HTR-8/SVneo (cell line): ENCODE results near the gene OR2M5.

Experiments used
- DNase-seq: peaks from one replicate; pipeline ENCODE4 v3.0.0; 2011; ENCODE audit warnings: low spot score, mixed read lengths; ENCODE audit not compliant: insufficient read length
- FAIRE-seq: peaks from 2 replicates; lab custom pipeline; 2011; peaks lifted over from hg19 to GRCh38; lab: Jason Lieb, UNC

Gene OR2M5

GRCh38 chr1:248144513-248145198, at the start of gene OR2M5:
TSS of gene OR2M5 (plus strand) at chr1:248145148. CDS start at chr1:248145148, 0 bp downstream.
- FAIRE-seq = no peak
- no peak for DNase-seq

GRCh38 chr1:248098529-248098928, 46.4 kb upstream of the OR2M5 start:
- DNase-seq (no peak), FAIRE-seq (no peak)

GRCh38 chr1:248102847-248103246, 42.1 kb upstream of the OR2M5 start:
- DNase-seq = no peak
- FAIRE-seq = no peak

GRCh38 chr1:248111157-248111556, 33.8 kb upstream of the OR2M5 start:
- FAIRE-seq = no peak
- DNase-seq = no peak

GRCh38 chr1:248114890-248115289, 30.1 kb upstream of the OR2M5 start:
- no peak for FAIRE-seq
- DNase-seq = no peak

- no peak for DNase-seq
- no peak for FAIRE-seq
Measured at GRCh38 chr1:248127653-248128052, 17.3 kb upstream of the OR2M5 start.

- no peak for DNase-seq
- FAIRE-seq = no peak
Measured at GRCh38 chr1:248136811-248137210, 8.1 kb upstream of the OR2M5 start.

- no peak for FAIRE-seq
- no peak for DNase-seq
Measured at GRCh38 chr1:248140846-248141245, 4.1 kb upstream of the OR2M5 start.

- DNase-seq (no peak), FAIRE-seq (no peak)
Measured at GRCh38 chr1:248143311-248143710, 1.6 kb upstream of the OR2M5 start.

GRCh38 chr1:248152056-248152827, 7.3 kb downstream of the OR2M5 start:
- DNase-seq (no peak), FAIRE-seq (no peak)

- DNase-seq (no peak), FAIRE-seq (no peak)
Measured at GRCh38 chr1:248155927-248156326, 11.0 kb downstream of the OR2M5 start.

GRCh38 chr1:248158758-248159157, 13.8 kb downstream of the OR2M5 start:
- FAIRE-seq (no peak), DNase-seq (no peak)

- DNase-seq (no peak), FAIRE-seq (no peak)
Measured at GRCh38 chr1:248164031-248164430, 19.1 kb downstream of the OR2M5 start.

- DNase-seq = no peak
Measured at GRCh38 chr1:248165186-248165585, 20.2 kb downstream of the OR2M5 start.

GRCh38 chr1:248174521-248174920, 29.6 kb downstream of the OR2M5 start, which contains the start of gene OR2M2:
TSS of gene OR2M2 (plus strand) at chr1:248174821. CDS start at chr1:248179986, 5,165 bp downstream.
- FAIRE-seq = no peak
- DNase-seq = no peak

More at GRCh38 chr1:248165186-248165585, 20.2 kb downstream of the OR2M5 start:
- no peak for FAIRE-seq

GRCh38 chr1:248183996-248184395, 39.0 kb downstream of the OR2M5 start:
- DNase-seq = no peak

GRCh38 chr1:248187363-248187762, 42.4 kb downstream of the OR2M5 start:
- DNase-seq (no peak), FAIRE-seq (no peak)

More at GRCh38 chr1:248183996-248184395, 39.0 kb downstream of the OR2M5 start:
- no peak for FAIRE-seq

GRCh38 chr1:248189026-248189425, 44.1 kb downstream of the OR2M5 start:
- FAIRE-seq (no peak), DNase-seq (no peak)

GRCh38 chr1:248194117-248194516, 49.2 kb downstream of the OR2M5 start:
- no peak for FAIRE-seq
- DNase-seq = no peak
